GM12864 (cell line): Measurements from ENCODE around the gene CHD5.

ENCODE experiments used
- DNase-seq: peaks from one replicate; pipeline ENCODE4 v3.0.0-alpha.2; 2011; ENCODE audit warnings: low read depth
- H3K4me3 ChIP-seq: 2 replicates; pipeline ENCODE4 v1.5.1; 2011; ENCODE audit warnings: mild to moderate bottlenecking, low read depth, low read length, control low read depth
- CTCF ChIP-seq: IDR thresholded peaks from 2 replicates; pipeline ENCODE4 v1.5.1; 2011; ENCODE audit warnings: low read depth, mild to moderate bottlenecking, moderate library complexity, low read length, control low read depth, inconsistent platforms; ENCODE audit errors: missing control alignments

Gene CHD5

GRCh38 chr1:6134206-6134605, 45.9 kb downstream of the CHD5 start:
- no peak for TF ChIP-seq CTCF
- no peak for DNase-seq
- H3K4me3 ChIP-seq = no peak overlapping the region

- no peak for DNase-seq
- no peak for TF ChIP-seq CTCF
- H3K4me3 ChIP-seq = no peak overlapping the region
Observed at GRCh38 chr1:6133146-6133895, 46.8 kb downstream of the CHD5 start.

DNA sequence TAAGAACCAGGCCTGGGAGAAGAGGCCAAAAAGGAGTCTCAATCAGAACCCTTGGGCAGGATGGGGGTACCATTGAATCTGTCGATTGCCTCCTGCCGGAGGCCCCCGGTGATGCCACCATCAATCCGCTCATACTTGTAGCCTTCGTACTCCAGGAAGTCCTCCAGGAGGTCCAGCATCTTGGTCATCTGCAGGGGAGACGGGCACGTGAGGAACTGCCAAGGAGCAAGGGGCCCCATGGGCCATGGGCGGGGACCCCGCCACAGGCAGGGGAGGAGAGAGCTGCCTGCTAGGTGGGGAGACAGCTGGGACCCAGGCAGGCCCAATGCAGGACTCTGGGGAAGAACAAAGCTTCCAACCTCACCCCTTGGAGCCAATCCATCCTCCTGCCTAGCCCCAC, 48.6 kb downstream of the CHD5 start:
- no peak for DNase-seq
- TF ChIP-seq CTCF = no peak
- H3K4me3 ChIP-seq = no peak overlapping the region

GRCh38 chr1:6130596-6130995, 49.5 kb downstream of the CHD5 start:
- no peak for TF ChIP-seq CTCF
- no peak overlapping the region for H3K4me3 ChIP-seq
- DNase-seq = no peak

GRCh38 chr1:6130036-6130435, 50.1 kb downstream of the CHD5 start:
- DNase-seq = no peak
- H3K4me3 ChIP-seq = no peak overlapping the region
- TF ChIP-seq CTCF = no peak

DNA sequence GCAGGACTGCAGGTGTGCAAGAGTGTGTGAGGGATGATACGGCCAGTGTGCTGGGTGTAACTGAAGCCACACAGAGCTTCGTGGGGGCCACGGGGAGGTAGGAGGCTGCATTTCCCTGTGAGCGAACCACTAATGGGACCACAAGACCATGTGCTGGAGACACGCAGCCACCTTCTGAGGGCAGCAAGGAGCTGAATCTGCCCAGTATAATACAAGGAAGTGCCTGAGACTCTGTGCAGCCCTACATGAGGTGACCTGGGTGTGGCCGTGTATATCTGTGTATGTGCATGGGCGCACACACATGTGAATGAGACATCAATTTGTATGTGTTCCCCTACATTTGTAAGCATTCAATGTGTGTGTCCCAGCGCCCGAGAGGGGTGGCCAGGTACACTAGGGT, 50.8 kb downstream of the CHD5 start:
- no peak for DNase-seq
- TF ChIP-seq CTCF = no peak
- no peak overlapping the region for H3K4me3 ChIP-seq
